SK-N-SH treated with all-trans-retinoic acid at 6 μM for 48 hours (cell line): ENCODE results near the gene PRAMEF1.

Experiments
- ZFP30 ChIP-seq: fragments of 450-650 bp; formaldehyde crosslinking; IDR thresholded peaks from 2 replicates; pipeline ENCODE4 v1.5.0; 2022; ENCODE audit warnings: mild to moderate bottlenecking, moderate library complexity
- TF ChIP-seq, protein P1 (sequence below): fragments of 250-450 bp; sonication (Bioruptor Pico); IDR thresholded peaks from 2 replicates; pipeline ENCODE4 v1.5.1; 2020; ENCODE audit warnings: low read depth, mild to moderate bottlenecking, moderate library complexity
- TF ChIP-seq, protein P2 (sequence below): fragments of 250-450 bp; sonication (Bioruptor Pico); IDR thresholded peaks from 2 replicates; pipeline ENCODE4 v1.8.0; 2021; ENCODE audit warnings: low read depth, mild to moderate bottlenecking, moderate library complexity, borderline replicate concordance

DNA sequence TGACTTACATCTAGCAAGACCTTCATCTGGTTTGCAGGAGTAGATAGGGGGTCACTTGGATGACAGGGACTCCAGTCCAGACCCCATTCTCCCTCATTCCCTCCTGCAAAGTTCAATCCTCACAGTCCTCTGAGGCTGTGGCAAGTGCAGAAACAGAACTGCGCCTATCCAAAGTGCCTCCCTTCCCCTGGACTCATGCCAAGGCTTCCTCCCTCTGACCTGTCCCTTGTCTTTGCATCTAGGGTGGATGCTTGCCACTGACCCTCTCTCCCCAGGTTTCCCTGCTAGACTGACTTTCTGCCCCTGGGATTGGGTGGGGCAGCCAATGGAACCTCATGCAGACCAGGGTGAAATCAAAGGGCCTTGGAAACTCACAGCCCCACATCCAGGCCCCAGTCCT is 18.7 kb downstream of the PRAMEF1 start:
- TF ChIP-seq ZFP30 (CRISPR knock-in tag): no peak
- TF ChIP-seq, protein P1, sequence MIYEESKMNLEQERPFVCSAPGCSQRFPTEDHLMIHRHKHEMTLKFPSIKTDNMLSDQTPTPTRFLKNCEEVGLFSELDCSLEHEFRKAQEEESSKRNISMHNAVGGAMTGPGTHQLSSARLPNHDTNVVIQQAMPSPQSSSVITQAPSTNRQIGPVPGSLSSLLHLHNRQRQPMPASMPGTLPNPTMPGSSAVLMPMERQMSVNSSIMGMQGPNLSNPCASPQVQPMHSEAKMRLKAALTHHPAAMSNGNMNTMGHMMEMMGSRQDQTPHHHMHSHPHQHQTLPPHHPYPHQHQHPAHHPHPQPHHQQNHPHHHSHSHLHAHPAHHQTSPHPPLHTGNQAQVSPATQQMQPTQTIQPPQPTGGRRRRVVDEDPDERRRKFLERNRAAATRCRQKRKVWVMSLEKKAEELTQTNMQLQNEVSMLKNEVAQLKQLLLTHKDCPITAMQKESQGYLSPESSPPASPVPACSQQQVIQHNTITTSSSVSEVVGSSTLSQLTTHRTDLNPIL (CRISPR knock-in tag): no peak
- TF ChIP-seq, protein P2, sequence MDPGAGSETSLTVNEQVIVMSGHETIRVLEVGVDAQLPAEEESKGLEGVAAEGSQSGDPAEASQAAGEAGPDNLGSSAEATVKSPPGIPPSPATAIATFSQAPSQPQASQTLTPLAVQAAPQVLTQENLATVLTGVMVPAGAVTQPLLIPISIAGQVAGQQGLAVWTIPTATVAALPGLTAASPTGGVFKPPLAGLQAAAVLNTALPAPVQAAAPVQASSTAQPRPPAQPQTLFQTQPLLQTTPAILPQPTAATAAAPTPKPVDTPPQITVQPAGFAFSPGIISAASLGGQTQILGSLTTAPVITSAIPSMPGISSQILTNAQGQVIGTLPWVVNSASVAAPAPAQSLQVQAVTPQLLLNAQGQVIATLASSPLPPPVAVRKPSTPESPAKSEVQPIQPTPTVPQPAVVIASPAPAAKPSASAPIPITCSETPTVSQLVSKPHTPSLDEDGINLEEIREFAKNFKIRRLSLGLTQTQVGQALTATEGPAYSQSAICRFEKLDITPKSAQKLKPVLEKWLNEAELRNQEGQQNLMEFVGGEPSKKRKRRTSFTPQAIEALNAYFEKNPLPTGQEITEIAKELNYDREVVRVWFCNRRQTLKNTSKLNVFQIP: no peak
